ENCODE data around the gene KCNK10. TPM values are rescaled to one million over a fixed set of nuclear protein-coding genes. Genes with fewer than 3 reads are reported as not detected.

Gene KCNK10
- total and polyA plus RNA-seq, 10 of the 15 experiments (the other 5 are each of a cell fraction or from before 2014, with no cell fraction given), result 0.01 to 0.06 (median 0.02) TPM; not detected in 7

GRCh38 chr14:88251650-88252049, 71.4 kb downstream of the KCNK10 start:
- Histone ChIP-seq H3K9me3 (replicated peaks; ENCODE audit: control insufficient read depth, insufficient read depth, low read length) (no peaks in the 10 kb centered on the region), H2AFZ (ENCODE audit: control insufficient read depth, low read depth, low read length) (no peak overlapping the region), H3K36me3 (ENCODE audit: control insufficient read depth in 2 of 2, insufficient read depth in 2 of 2, low read length in 1 of 2) (no peaks in the 10 kb centered on the region), H4K20me1 (ENCODE audit: control insufficient read depth, insufficient read depth) (no peaks in the 10 kb centered on the region), H3K27me3 (replicated peaks in 1 of 2; ENCODE audit: control insufficient read depth in 2 of 2, insufficient read depth in 2 of 2, low read length in 1 of 2) (no peaks in the 10 kb centered on the region; a peak in 1 of 4 replicates), H3K27ac (ENCODE audit: control insufficient read depth, insufficient read depth) (no peak overlapping the region), H3K4me2 (ENCODE audit: control insufficient read depth, insufficient read depth) (no peak overlapping the region), H3K4me1 (ENCODE audit: control insufficient read depth, insufficient read depth, low read length) (no peaks in the 10 kb centered on the region), H3K79me2 (ENCODE audit: control insufficient read depth, insufficient read depth, low read length) (no peaks in the 10 kb centered on the region), H3K9ac (ENCODE audit: control insufficient read depth, insufficient read depth, low read length) (no peak overlapping the region), H3K4me3 (no peak overlapping the region)
- TF ChIP-seq NR2F1 (conservative IDR thresholded peaks at IDR 0.05) (no peak), ESRRA (IDR thresholded peaks at IDR 0.05; ENCODE audit: low read length) (no peak), ZBTB11 (CRISPR knock-in tag; IDR thresholded peaks at IDR 0.05) (no peak), ZNF274 (IDR thresholded peaks at IDR 0.05; ENCODE audit: insufficient read depth, insufficient read length) (no peak), HCFC1 (IDR thresholded peaks at IDR 0.05; ENCODE audit: low read length) (no peak), ZNF622 (IDR thresholded peaks at IDR 0.05) (no peak), BMI1 (IDR thresholded peaks at IDR 0.05; ENCODE audit: borderline replicate concordance) (no peak), MTA3 (IDR thresholded peaks at IDR 0.05; ENCODE audit: borderline replicate concordance, low read length) (no peak), HSF1 (IDR thresholded peaks at IDR 0.05; ENCODE audit: low read depth, low read length) (no peak), ZNF217 (IDR thresholded peaks at IDR 0.05) (no peak), NRF1 (conservative IDR thresholded peaks at IDR 0.05; ENCODE audit: low read depth, low read length) (no peak), ASH2L (IDR thresholded peaks at IDR 0.05; ENCODE audit: borderline replicate concordance, low read depth) (no peak), ATF3 (IDR thresholded peaks at IDR 0.05; ENCODE audit: borderline replicate concordance, extremely low read depth, low read depth, low read length) (no peak), USF1 (IDR thresholded peaks at IDR 0.05; ENCODE audit: borderline replicate concordance, extremely low read length, insufficient read depth, low read depth, low read length) (no peak), PAX5 (IDR thresholded peaks at IDR 0.05; ENCODE audit: borderline replicate concordance, low read depth, low read length) (no peak), ZNF24 (IDR thresholded peaks at IDR 0.05) (no peak), HDAC6 (IDR thresholded peaks at IDR 0.05; ENCODE audit: unreplicated experiment) (no peak), SMC3 (IDR thresholded peaks at IDR 0.05; ENCODE audit: borderline replicate concordance, low read length) (no peak), ATF7 (IDR thresholded peaks at IDR 0.05; ENCODE audit: low read depth) (no peak)
- in situ Hi-C loops (cut with MboI), result no loop called here
- BruUV-seq (replicated peaks), result no TSS peak
- intact Hi-C loops (cut with micrococcal nuclease; ENCODE audit: unreplicated experiment), result no loop called here
- CTCF ChIA-PET, result no interaction called here
- DNase-seq (ENCODE audit: low read depth, low spot score) (no peak), FAIRE-seq (no peak), ATAC-seq (no peak)
- SMC1A ChIA-PET (ENCODE audit: uncharacterized antibody, unreplicated experiment), result no interaction called here
- RAD21 ChIA-PET (ENCODE audit: unreplicated experiment), result no interaction called here
- POLR2A ChIA-PET, result no interaction called here
- 0% methylated on average over 1 of the region's 1 CpG for WGBS (ENCODE audit: insufficient coverage, insufficient replicate concordance, low lambda C conversion rate, missing lambda C conversion rate)
